ENCODE measurements around the gene NLGN1. TPM values are rescaled to one million over a fixed set of nuclear protein-coding genes. Genes with fewer than 3 reads are reported as not detected.

The NLGN1 gene
- total and polyA plus RNA-seq, 2 of the 8 experiments (the other 6 are each of a cell fraction or from before 2014, with no cell fraction given) = 7.8 to 14.8 TPM

DNA sequence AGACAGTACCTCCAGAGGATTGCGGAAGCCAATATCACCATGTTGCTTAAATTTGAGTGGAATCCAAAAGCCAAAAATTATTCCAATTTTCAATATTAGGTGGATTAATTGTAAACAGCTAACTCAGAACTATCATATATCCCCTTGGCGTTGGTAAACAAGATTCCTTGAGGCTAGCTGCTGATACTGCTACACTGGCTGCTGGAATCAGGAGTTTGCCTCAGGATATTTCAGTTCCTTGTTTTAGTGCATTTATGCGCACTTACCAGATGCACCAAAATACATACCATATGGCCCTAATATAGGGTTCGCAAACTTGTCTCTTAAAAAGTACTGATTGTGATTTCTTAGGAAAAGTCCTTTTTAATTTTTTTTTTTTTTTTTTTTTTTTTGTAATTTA lies 856.4 kb downstream of the NLGN1 start (continued):
- TF ChIP-seq, protein P1, sequence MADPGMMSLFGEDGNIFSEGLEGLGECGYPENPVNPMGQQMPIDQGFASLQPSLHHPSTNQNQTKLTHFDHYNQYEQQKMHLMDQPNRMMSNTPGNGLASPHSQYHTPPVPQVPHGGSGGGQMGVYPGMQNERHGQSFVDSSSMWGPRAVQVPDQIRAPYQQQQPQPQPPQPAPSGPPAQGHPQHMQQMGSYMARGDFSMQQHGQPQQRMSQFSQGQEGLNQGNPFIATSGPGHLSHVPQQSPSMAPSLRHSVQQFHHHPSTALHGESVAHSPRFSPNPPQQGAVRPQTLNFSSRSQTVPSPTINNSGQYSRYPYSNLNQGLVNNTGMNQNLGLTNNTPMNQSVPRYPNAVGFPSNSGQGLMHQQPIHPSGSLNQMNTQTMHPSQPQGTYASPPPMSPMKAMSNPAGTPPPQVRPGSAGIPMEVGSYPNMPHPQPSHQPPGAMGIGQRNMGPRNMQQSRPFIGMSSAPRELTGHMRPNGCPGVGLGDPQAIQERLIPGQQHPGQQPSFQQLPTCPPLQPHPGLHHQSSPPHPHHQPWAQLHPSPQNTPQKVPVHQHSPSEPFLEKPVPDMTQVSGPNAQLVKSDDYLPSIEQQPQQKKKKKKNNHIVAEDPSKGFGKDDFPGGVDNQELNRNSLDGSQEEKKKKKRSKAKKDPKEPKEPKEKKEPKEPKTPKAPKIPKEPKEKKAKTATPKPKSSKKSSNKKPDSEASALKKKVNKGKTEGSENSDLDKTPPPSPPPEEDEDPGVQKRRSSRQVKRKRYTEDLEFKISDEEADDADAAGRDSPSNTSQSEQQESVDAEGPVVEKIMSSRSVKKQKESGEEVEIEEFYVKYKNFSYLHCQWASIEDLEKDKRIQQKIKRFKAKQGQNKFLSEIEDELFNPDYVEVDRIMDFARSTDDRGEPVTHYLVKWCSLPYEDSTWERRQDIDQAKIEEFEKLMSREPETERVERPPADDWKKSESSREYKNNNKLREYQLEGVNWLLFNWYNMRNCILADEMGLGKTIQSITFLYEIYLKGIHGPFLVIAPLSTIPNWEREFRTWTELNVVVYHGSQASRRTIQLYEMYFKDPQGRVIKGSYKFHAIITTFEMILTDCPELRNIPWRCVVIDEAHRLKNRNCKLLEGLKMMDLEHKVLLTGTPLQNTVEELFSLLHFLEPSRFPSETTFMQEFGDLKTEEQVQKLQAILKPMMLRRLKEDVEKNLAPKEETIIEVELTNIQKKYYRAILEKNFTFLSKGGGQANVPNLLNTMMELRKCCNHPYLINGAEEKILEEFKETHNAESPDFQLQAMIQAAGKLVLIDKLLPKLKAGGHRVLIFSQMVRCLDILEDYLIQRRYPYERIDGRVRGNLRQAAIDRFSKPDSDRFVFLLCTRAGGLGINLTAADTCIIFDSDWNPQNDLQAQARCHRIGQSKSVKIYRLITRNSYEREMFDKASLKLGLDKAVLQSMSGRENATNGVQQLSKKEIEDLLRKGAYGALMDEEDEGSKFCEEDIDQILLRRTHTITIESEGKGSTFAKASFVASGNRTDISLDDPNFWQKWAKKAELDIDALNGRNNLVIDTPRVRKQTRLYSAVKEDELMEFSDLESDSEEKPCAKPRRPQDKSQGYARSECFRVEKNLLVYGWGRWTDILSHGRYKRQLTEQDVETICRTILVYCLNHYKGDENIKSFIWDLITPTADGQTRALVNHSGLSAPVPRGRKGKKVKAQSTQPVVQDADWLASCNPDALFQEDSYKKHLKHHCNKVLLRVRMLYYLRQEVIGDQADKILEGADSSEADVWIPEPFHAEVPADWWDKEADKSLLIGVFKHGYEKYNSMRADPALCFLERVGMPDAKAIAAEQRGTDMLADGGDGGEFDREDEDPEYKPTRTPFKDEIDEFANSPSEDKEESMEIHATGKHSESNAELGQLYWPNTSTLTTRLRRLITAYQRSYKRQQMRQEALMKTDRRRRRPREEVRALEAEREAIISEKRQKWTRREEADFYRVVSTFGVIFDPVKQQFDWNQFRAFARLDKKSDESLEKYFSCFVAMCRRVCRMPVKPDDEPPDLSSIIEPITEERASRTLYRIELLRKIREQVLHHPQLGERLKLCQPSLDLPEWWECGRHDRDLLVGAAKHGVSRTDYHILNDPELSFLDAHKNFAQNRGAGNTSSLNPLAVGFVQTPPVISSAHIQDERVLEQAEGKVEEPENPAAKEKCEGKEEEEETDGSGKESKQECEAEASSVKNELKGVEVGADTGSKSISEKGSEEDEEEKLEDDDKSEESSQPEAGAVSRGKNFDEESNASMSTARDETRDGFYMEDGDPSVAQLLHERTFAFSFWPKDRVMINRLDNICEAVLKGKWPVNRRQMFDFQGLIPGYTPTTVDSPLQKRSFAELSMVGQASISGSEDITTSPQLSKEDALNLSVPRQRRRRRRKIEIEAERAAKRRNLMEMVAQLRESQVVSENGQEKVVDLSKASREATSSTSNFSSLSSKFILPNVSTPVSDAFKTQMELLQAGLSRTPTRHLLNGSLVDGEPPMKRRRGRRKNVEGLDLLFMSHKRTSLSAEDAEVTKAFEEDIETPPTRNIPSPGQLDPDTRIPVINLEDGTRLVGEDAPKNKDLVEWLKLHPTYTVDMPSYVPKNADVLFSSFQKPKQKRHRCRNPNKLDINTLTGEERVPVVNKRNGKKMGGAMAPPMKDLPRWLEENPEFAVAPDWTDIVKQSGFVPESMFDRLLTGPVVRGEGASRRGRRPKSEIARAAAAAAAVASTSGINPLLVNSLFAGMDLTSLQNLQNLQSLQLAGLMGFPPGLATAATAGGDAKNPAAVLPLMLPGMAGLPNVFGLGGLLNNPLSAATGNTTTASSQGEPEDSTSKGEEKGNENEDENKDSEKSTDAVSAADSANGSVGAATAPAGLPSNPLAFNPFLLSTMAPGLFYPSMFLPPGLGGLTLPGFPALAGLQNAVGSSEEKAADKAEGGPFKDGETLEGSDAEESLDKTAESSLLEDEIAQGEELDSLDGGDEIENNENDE (IDR thresholded peaks at IDR 0.05; ENCODE audit: insufficient replicate concordance, low read length) = no peak
- TF ChIP-seq MAFK (IDR thresholded peaks at IDR 0.05; ENCODE audit: low read depth, low read length) = no peak
- no peak for TF ChIP-seq KDM5A (IDR thresholded peaks at IDR 0.05; ENCODE audit: low read length)
- TF ChIP-seq JUN (IDR thresholded peaks at IDR 0.05; ENCODE audit: low read depth, low read length) = no peak
- TF ChIP-seq, protein P2, sequence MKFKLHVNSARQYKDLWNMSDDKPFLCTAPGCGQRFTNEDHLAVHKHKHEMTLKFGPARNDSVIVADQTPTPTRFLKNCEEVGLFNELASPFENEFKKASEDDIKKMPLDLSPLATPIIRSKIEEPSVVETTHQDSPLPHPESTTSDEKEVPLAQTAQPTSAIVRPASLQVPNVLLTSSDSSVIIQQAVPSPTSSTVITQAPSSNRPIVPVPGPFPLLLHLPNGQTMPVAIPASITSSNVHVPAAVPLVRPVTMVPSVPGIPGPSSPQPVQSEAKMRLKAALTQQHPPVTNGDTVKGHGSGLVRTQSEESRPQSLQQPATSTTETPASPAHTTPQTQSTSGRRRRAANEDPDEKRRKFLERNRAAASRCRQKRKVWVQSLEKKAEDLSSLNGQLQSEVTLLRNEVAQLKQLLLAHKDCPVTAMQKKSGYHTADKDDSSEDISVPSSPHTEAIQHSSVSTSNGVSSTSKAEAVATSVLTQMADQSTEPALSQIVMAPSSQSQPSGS (IDR thresholded peaks at IDR 0.05; ENCODE audit: low read length) = no peak
